ENCODE measurements around the gene CAMTA1.
A peak's percentile ranks its signal among the peaks of the same experiment; 100 is the strongest.

CAMTA1 gene

DNA sequence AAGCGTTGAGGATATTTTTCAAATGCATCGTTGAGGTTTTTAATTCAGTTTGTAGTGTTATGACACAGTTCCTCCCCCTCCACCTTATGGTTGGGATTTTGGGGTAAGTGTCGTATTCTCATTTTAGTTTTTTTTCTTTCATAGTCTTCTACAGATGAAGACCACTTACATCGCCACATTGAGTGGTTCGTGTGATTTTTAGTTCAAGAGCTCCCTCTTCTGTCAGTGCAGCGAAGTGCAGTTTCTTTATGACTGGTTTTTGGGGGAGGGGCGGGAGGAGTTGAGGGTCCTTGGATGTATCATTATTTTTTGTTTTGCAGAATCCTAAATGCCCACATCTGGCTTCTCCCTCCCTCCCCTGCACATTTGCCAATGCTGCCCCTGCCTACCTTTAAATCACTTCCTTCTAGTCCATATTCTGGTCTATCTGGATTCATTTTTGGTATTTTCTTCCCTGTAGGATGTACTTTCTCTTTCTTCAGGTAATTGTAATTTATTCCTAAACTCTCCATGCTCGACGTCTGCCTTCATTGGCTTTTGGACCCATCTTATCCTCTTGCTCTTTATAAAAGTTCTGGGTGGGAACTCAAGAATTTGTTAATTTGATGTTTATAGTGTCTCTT is 433.1 kb downstream of the CAMTA1 start:
- peak; percentile 62 for TF ChIP-seq CTCF (IDR thresholded peaks at IDR 0.05; ENCODE audit: insufficient read depth, low read depth, low read length, missing control alignments)
- peak; percentile 41 for DNase-seq (ENCODE audit: low read depth)
- no peak overlapping the region for H3K4me3 ChIP-seq (ENCODE audit: low read depth, low read length)

- no peak for DNase-seq (ENCODE audit: low read depth)
- TF ChIP-seq CTCF (IDR thresholded peaks at IDR 0.05; ENCODE audit: insufficient read depth, low read depth, low read length, missing control alignments), result no peak
Measured at GRCh38 chr1:7219031-7219430, 433.8 kb downstream of the CAMTA1 start.

GRCh38 chr1:7220007-7220406 is 434.8 kb downstream of the CAMTA1 start:
- H3K4me3 ChIP-seq (ENCODE audit: low read depth, low read length), result no peak overlapping the region
- TF ChIP-seq CTCF (IDR thresholded peaks at IDR 0.05; ENCODE audit: insufficient read depth, low read depth, low read length, missing control alignments), result no peak
- no peak for DNase-seq (ENCODE audit: low read depth)

More at GRCh38 chr1:7219031-7219430, 433.8 kb downstream of the CAMTA1 start:
- no peak overlapping the region for H3K4me3 ChIP-seq (ENCODE audit: low read depth, low read length)

DNA sequence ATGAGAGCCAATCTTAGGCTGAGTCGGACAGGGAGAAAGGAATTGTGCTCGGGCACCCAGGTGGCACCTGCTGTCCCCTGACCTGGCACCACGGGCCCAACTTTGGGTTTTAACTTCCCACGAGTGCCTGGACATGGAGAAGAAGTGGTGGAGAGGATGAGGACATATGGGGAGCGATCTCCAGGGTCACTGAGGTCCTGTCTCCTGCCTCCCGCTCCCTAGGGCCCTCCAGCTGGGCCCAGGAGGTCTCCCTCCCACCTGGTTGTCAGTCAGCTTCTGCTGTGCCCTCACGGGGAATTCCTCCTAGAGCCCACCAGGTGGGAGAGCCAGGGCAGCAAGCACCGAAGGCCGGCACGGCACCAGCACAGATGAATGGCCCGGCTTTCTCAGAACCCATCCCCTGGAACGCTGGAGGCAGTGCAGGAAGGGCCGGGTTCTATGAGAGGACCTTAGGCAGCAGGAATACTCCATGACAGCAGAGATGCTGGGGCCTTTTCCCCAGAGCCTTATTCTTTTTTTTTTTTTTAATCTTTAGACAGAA is 435.5 kb downstream of the CAMTA1 start:
- no peak overlapping the region for H3K4me3 ChIP-seq (ENCODE audit: low read depth, low read length)
- DNase-seq (ENCODE audit: low read depth), result no peak
- no peak for TF ChIP-seq CTCF (IDR thresholded peaks at IDR 0.05; ENCODE audit: insufficient read depth, low read depth, low read length, missing control alignments)

- H3K4me3 ChIP-seq (ENCODE audit: low read depth, low read length), result no peak overlapping the region
- no peak for TF ChIP-seq CTCF (IDR thresholded peaks at IDR 0.05; ENCODE audit: insufficient read depth, low read depth, low read length, missing control alignments)
- DNase-seq (ENCODE audit: low read depth), result no peak
Measured at GRCh38 chr1:7221826-7222694, 436.8 kb downstream of the CAMTA1 start.

DNA sequence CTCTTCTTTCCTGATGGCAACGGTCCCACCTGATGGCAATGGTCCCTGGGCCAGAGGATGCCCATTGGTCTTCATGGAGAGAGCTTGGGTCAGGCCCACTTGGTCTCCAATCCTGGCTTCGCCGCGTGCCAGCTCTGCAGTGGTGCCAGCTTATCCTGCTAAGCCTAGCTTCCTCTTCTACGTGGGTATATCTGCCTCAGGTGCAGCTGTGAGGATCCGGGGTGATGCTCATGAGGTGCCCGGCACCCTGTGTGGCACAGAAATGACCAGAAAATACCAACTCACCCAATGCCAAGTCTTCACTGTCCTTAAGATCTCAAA is 437.4 kb downstream of the CAMTA1 start:
- H3K4me3 ChIP-seq (ENCODE audit: low read depth, low read length), result no peak overlapping the region
- no peak for TF ChIP-seq CTCF (IDR thresholded peaks at IDR 0.05; ENCODE audit: insufficient read depth, low read depth, low read length, missing control alignments)
- DNase-seq (ENCODE audit: low read depth), result no peak

Data from GM12865 (cell line).